HepG2 (cell line): ENCODE data around the gene NOTUM. TPM values are rescaled to one million over a fixed set of nuclear protein-coding genes. Genes with fewer than 3 reads are reported as not detected.

Source experiments
- FOXA3 ChIP-seq: IDR thresholded peaks from 2 replicates; pipeline ENCODE4 v1.6.1; 2016; ENCODE audit warnings: missing genetic modification reagents, missing compliant biosample characterization
- FOXJ3 ChIP-seq: sonication (generic); formaldehyde crosslinking; IDR thresholded peaks from 2 replicates; pipeline ENCODE4 v1.4.0; 2020; ENCODE audit warnings: missing genetic modification reagents, mild to moderate bottlenecking, borderline replicate concordance
- HDAC2 ChIP-seq: sonication (generic); formaldehyde crosslinking; IDR thresholded peaks from 2 replicates; pipeline ENCODE4 v1.4.0; 2020; ENCODE audit warnings: missing genetic modification reagents
- KAT2B ChIP-seq: fragments of 150-350 bp; IDR thresholded peaks from 2 replicates; pipeline ENCODE4 v1.6.1; 2014; ENCODE audit warnings: low read depth, low read length, borderline replicate concordance
- MTERF4 ChIP-seq: sonication (generic); formaldehyde crosslinking; IDR thresholded peaks from 2 replicates; pipeline ENCODE4 v1.8.0; 2023; ENCODE audit warnings: mild to moderate bottlenecking, missing genetic modification reagents
- POGK ChIP-seq: sonication (generic); formaldehyde crosslinking; conservative IDR thresholded peaks from 2 replicates; pipeline ENCODE4 v1.8.0; 2022; ENCODE audit warnings: mild to moderate bottlenecking, moderate library complexity, missing genetic modification reagents
- PREB ChIP-seq: sonication (generic); formaldehyde crosslinking; IDR thresholded peaks from 2 replicates; pipeline ENCODE4 v1.4.0; 2020; ENCODE audit warnings: missing genetic modification reagents
- RCOR2 ChIP-seq: IDR thresholded peaks from 2 replicates; pipeline ENCODE4 v1.6.1; 2016; ENCODE audit warnings: missing biosample characterization, missing genetic modification reagents
- TEF ChIP-seq: sonication (generic); formaldehyde crosslinking; IDR thresholded peaks from 2 replicates; pipeline ENCODE4 v1.5.0; 2020; ENCODE audit warnings: missing genetic modification reagents
- TRIM22 ChIP-seq: fragments of 450-650 bp; IDR thresholded peaks from 2 replicates; pipeline ENCODE4 v1.6.1; 2017
- ZBTB14 ChIP-seq: sonication (generic); formaldehyde crosslinking; IDR thresholded peaks from 2 replicates; pipeline ENCODE4 v1.4.0; 2020; ENCODE audit warnings: missing genetic modification reagents
- ZFAT ChIP-seq: sonication (generic); formaldehyde crosslinking; conservative IDR thresholded peaks from 2 replicates; pipeline ENCODE4 v1.8.1; 2023; ENCODE audit warnings: missing genetic modification reagents, inconsistent platforms
- ZIK1 ChIP-seq: sonication (generic); formaldehyde crosslinking; IDR thresholded peaks from 2 replicates; pipeline ENCODE4 v1.5.0; 2020; ENCODE audit warnings: mild to moderate bottlenecking, low read depth, missing genetic modification reagents, borderline replicate concordance
- ZNF230 ChIP-seq: sonication (generic); formaldehyde crosslinking; IDR thresholded peaks from 2 replicates; pipeline ENCODE4 v1.4.0; 2020; ENCODE audit warnings: mild to moderate bottlenecking, missing genetic modification reagents
- ZNF275 ChIP-seq: sonication (generic); formaldehyde crosslinking; IDR thresholded peaks from 2 replicates; pipeline ENCODE4 v1.8.0; 2022; ENCODE audit warnings: missing genetic modification reagents, mild to moderate bottlenecking, inconsistent platforms, borderline replicate concordance
- ZNF460 ChIP-seq: sonication (generic); formaldehyde crosslinking; IDR thresholded peaks from 2 replicates; pipeline ENCODE4 v1.5.1; 2020; ENCODE audit warnings: missing genetic modification reagents, mild to moderate bottlenecking, borderline replicate concordance
- ZNF709 ChIP-seq: sonication (generic); formaldehyde crosslinking; IDR thresholded peaks from 2 replicates; pipeline ENCODE4 v1.5.0; 2020; ENCODE audit warnings: mild to moderate bottlenecking, missing genetic modification reagents
- ZNF766 ChIP-seq: sonication (generic); formaldehyde crosslinking; IDR thresholded peaks from 2 replicates; pipeline ENCODE4 v1.5.0; 2020; ENCODE audit warnings: missing genetic modification reagents, borderline replicate concordance
- ZNF839 ChIP-seq: sonication (generic); formaldehyde crosslinking; IDR thresholded peaks from 2 replicates; pipeline ENCODE4 v1.4.0; 2020; ENCODE audit warnings: missing genetic modification reagents, mild to moderate bottlenecking, borderline replicate concordance
- polyA plus RNA-seq, 8 experiments: library from polyadenylated mRNA; depleted of rRNA in 3 of 8; stranded (reverse) in 7 of 8; unstranded in 1 of 8; fragments of >200 nt; fragmentation: Illumina TruSeq in 4 of 8; extraction: Trizol in 4 of 8; gene quantifications; 2 replicates each; pipeline versions ENCODE4 v1.2.1 to v1.2.3, GENCODE V29; 2011 to 2016; ENCODE audit warnings: low read depth in 4 of 8, missing spikeins in 1 of 8, mixed read lengths in 1 of 8; ENCODE audit not compliant: insufficient read depth in 1 of 8
- total RNA-seq, 5 experiments: library from RNA; depleted of rRNA; stranded (reverse); fragments of >200 nt; fragmentation: Illumina TruSeq; extraction: Trizol; gene quantifications; 2 replicates each; pipeline ENCODE4 v1.2.3, GENCODE V29; 2016; ENCODE audit warnings: low read depth in 1 of 5

The NOTUM gene
- total and polyA plus RNA-seq, 2 of the 13 experiments (the other 11 are each of a cell fraction or from before 2014, with no cell fraction given) = 150 to 160 TPM

- 0 out of 2 replicates have a peak, but pooled peaks have one; percentile 34 for TF ChIP-seq ZNF766 (CRISPR knock-in tag)
- TF ChIP-seq ZNF709 (CRISPR knock-in tag) = peak; percentile 87
- TF ChIP-seq FOXJ3 (CRISPR knock-in tag) = peak; percentile 80
- TF ChIP-seq PREB = no peak
- peak; percentile 76; the same call in 1 of the 2 replicates for TF ChIP-seq ZNF839
- peak; percentile 68; the same call in 1 of the 2 replicates for TF ChIP-seq FOXA3 (CRISPR knock-in tag)
- TF ChIP-seq ZNF275 (CRISPR knock-in tag) = 0 out of 2 replicates have a peak, but pooled peaks have one; percentile 89
- TF ChIP-seq TRIM22 = no peak
- TF ChIP-seq POGK (CRISPR knock-in tag) = peak; percentile 49; the same call in 1 of the 2 replicates
- peak; percentile 70; the same call in 1 of the 2 replicates for TF ChIP-seq ZIK1 (CRISPR knock-in tag)
- TF ChIP-seq ZNF230 (CRISPR knock-in tag) = 0 out of 2 replicates have a peak, but pooled peaks have one; percentile 80
- TF ChIP-seq ZNF460 (CRISPR knock-in tag) = peak; percentile 43; the same call in 1 of the 2 replicates
- peak; percentile 84; the same call in 1 of the 2 replicates for TF ChIP-seq MTERF4
- TF ChIP-seq TEF (CRISPR knock-in tag) = no peak
- no peak for TF ChIP-seq ZFAT (CRISPR knock-in tag)
- TF ChIP-seq RCOR2 (CRISPR knock-in tag) = peak; percentile 88
- TF ChIP-seq ZBTB14 = no peak
- no peak for TF ChIP-seq KAT2B
- TF ChIP-seq HDAC2 (CRISPR knock-in tag) = peak; percentile 93
Observed at GRCh38 chr17:81967533-81968395, 6.8 kb upstream of the NOTUM start (continued).
